HG03175 (cell line): ENCODE data around the gene MIA2.
A peak's percentile ranks its signal among the peaks of the same experiment; 100 is the strongest.
"Not testable (repeated sequence)": the region's sequence is repeated elsewhere in the genome, so short reads cannot be mapped to it uniquely, and the experiment has no call there.

Experiments used
- ATAC-seq: cut with Tn5 transposase; IDR thresholded peaks from one replicate; pipeline ENCODE4 v1.9.1; 2021; ENCODE audit warnings: mild to moderate bottlenecking, moderate library complexity; ENCODE audit not compliant: unreplicated experiment

Gene MIA2, protein sequence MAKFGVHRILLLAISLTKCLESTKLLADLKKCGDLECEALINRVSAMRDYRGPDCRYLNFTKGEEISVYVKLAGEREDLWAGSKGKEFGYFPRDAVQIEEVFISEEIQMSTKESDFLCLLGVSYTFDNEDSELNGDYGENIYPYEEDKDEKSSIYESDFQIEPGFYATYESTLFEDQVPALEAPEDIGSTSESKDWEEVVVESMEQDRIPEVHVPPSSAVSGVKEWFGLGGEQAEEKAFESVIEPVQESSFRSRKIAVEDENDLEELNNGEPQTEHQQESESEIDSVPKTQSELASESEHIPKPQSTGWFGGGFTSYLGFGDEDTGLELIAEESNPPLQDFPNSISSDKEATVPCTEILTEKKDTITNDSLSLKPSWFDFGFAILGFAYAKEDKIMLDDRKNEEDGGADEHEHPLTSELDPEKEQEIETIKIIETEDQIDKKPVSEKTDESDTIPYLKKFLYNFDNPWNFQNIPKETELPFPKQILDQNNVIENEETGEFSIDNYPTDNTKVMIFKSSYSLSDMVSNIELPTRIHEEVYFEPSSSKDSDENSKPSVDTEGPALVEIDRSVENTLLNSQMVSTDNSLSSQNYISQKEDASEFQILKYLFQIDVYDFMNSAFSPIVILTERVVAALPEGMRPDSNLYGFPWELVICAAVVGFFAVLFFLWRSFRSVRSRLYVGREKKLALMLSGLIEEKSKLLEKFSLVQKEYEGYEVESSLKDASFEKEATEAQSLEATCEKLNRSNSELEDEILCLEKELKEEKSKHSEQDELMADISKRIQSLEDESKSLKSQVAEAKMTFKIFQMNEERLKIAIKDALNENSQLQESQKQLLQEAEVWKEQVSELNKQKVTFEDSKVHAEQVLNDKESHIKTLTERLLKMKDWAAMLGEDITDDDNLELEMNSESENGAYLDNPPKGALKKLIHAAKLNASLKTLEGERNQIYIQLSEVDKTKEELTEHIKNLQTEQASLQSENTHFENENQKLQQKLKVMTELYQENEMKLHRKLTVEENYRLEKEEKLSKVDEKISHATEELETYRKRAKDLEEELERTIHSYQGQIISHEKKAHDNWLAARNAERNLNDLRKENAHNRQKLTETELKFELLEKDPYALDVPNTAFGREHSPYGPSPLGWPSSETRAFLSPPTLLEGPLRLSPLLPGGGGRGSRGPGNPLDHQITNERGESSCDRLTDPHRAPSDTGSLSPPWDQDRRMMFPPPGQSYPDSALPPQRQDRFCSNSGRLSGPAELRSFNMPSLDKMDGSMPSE (N-terminal part only)

DNA sequence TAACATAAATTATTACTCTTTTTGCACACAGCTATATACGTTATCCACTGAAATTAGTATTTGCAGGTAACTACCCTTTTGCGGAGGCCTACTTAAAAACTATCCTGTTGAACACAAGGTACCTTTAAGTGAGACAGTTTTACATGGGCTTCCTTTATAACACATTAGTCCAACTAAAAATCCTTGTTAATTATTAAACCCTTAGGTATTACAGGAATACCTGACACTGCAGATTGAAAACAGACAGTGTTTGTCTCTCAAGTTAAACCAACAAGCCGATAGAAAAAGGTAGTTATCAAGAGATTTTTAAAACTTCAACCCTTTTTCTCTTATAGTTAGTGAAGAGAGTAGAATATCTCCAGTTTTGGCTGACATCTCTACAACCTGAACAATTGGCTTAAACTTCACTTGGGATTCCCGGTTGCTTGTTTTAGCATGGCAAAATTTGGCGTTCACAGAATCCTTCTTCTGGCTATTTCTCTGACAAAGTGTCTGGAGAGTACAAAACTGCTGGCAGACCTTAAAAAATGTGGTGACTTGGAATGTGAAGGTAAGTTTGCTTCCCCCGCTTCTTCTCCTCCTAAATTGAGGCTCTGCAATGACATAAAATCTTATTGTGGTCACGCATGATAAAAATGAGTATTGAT lies at the start of gene MIA2:
MIA2 (plus strand) TSS at position 236 of the 647 bp plus-strand sequence; CDS start at position 436, 200 bp downstream.
- ATAC-seq: no peak

DNA sequence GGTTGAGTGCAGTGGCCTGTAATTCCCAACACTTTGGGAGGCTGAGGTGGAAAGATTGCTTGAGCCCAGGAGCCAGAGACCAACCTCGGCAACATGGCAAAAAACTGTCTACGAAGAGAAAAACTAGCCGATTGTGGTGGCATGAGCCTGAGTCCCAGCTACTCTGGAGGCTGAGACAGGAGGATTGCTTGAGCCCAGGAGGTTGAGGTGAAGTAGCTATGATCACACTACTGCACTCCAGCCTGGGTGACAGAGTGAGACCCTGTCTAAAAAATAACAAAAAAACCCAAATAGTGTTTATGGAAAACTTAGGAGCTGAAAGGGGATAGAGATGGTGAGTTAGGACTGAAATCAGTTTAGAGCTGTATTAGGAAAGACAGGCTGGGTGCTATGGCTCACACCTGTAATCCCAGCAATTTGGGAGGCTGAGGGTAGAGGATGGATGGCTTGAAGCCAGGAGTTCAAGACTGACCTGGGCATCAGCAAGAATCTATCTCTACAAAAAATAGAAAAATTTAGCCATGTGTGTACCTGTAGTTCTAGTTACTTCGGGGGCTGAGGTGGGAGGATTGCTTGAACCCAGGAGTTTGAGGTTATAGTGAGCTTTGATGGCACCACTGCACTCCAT lies 49.0 kb upstream of the MIA2 start:
- ATAC-seq: no peak

DNA sequence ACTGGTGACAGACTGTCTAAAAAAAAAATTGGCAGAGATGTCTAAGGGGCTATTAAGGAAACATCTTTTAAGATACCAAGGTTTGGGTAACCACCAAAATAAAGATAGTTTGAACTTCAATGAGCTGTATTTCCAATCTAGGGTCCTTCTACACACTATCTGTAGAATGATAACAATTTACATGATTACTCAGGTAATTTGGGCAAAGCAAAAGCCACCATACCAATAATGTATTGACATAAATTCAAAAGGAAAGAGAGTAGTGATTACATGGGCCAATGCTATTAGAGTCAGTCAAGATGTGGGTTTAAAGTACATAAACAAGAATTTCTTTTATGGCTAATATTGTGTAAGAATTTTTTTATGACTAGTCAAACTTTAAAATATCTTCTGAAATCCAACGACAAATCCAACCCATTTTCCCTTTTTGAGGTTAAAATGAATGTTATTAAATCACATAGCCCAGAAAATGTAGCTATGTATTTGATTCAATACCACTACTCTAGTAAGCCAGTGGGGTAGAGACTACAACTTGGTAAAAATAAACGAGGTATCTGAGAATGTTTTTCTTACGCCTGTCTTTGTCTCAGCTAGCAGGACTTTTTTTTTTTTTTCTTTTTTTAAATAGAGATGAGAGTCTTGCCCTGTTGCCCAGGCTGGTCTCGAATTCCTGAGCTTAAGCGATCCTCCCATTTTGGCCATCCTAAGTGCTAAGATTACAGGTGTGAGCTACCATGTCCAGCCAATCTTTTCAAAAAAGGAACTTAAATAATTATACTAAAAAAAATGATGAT lies 48.3 kb upstream of the MIA2 start:
- no peak for ATAC-seq

DNA sequence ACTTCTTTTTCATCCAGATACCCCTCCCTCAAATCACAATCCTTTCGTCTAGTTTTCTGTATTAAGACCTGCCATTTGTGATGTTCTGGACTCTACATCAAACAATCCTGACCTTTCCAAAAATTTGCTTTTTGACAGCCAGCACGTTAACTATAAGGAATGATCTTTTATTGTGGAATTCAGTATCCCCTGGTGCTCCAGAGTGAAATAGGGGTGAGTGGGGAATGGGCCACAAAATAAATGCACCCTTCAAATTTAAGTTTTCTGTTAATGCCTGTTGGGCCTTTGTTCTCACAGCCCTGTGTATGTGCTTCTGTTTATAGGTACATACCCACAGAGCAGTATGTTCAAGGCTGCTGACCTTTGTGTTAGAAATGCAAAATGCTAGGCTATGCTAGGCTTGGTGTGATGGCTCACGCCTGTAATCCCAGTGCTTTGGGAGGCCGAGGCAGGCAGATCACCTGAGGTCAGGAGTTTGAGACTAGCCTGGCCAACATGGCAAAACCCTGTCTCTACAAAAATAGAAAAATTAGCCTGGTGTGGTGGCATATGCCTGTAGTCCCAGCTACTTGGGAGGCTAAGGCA lies 46.7 kb upstream of the MIA2 start:
- no peak for ATAC-seq

DNA sequence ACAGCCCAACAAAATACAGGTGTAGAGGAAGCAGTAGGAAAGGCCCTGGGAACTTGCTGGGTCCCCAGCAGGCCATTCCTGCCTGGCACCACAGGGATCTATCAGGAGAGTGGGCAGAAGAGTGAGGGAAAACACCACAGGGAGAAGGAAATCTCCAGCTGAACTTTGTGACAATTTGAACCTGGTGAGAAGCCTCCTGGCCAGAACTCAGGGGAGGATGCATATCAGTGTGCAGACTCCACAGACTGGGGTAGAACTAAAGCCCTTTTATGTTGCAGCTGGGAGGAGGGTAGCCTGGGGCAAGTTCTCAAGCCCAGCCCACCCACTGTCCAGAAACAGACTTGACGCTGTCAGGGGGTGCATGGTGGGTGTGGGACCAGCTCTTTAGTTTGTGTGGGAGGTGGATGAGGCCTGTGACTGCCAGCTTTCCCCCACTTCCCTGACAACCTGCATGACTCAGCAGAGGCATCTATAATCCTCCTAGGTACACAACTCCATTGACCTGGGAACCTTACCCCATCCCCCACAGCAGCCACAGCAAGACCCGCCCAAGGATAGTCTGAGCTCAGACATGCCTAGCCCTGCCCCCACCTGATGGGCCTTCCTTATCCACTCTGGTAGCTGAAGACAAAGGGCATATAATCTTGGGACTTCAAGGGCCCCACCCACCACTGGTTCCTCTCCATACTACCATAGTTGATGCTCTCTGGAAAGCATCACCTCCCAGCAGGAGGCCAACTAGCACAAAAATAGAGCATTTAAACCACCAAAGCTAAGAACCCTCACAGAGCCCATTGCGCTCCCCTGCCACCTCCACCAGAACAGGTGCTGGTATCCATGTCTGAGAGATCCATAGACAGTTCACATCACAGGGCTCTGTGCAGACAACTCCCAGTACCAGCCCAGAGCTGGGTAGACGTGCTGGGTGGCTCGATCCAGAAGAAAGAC lies 29.8 kb upstream of the MIA2 start:
- ATAC-seq: no peak

DNA sequence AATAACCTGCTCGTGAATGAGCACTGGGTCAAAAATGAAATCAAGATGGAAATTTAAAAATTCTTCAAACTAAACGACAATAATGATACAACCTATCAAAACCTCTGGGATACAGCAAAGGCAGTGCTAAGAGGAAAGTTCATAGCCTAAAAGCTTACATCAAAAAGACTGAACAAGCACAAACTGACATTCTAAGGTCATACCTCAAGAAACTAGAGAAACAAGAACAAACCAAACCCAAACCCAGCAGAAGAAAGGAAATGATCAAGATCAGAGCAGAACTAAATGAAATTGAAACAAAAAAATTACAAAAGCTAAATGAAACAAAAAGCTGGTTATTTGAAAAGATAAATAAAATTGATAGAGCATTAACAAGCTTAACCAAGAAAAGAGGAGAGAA lies 26.3 kb upstream of the MIA2 start:
- ATAC-seq: not testable (repeated sequence)

DNA sequence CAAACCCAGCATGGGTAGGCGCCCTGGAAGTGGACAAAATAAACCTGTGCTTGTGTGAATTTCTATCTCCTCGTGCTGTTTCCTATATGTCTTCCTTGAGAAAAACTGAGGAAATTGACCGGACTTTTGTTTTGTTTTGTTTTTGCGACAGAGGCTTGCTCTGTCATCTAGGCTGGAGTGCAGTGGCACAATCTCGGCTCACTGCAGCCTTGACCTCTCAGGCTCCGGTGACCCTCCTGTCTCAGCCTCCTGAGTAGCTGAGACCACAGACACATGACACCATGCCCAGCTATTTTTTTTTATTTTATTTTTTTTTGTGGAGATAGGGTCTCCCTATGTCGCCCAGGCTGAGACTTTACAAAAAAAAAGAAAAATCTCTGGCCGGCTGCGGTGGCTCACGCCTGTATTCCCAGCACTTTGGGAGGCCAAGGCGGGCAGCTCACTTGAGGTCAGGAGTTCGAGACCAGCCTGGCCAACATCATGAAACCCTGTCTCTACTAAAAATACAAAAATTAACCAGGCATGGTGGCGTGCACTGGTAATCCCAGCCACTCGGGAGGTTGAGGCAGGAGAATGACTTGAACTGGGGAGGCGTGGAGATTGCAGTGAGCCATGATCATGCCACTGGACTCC lies 22.5 kb upstream of the MIA2 start:
- no peak for ATAC-seq

DNA sequence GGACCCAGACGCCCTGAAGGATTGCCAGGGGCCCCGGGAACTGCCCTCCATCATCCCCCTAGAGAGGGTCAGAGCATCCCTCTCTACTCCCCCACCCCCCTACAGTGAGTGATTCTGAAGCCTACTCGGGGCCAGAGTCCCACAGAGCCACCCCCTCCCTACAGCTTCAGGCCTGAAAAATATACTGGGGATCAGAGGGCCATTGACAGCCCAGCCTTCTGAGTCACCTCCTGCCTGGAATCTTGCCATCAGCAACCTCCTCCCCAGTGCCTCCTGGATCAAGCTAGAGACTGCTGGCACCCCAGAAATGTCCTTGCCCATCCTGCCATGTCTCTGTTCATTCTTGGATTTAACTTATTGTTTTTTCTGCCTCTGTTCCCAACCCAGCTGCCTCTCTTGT lies 21.7 kb upstream of the MIA2 start:
- no peak for ATAC-seq

DNA sequence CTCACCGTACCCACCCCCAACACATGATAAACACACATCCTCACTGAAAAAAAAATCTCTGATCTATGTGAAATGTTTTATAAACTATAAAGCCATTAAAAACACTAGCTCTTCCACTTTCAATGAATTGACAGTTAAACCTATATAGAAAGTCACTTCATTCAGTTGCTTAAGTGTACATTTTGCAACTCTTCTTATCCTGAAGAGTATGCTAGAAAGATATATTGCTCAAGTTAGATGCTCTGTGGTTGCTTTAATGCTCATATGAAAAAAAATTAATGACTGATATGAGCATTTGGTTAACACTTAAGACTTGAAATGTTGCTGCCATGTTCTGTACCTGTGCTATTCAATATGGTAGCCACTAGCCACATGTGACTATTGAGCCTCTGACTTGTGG lies 21.0 kb upstream of the MIA2 start:
- no peak for ATAC-seq

DNA sequence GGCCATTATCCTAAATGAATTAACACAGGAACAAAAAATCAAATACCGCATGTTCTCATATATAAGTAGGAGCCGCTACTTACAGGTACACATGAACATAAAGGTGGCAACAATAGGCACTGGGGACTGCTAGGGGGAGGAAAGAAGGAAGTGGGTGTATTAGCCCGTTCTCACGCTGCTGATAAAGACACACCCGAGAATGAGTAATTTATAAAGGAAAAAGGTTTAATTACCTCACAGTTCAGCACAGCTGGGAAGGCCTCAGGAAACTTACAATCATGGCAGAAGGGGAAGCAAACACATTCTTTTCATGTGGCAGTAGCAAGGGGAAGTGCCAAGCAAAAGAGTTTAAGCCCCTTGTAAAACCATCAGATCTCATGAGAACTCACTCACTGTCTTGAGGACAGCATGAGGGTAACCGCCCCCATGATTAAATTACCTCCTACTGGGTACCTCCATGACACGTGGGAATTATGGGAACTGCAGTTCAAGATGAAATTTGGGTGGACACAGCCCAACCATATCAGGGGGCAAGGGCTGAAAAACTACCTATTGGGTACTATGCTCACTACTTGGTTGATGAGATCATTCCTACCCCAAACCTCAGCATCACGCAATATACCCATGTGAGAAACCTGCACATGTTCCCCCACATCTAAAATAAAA lies 16.4 kb upstream of the MIA2 start:
- no peak for ATAC-seq

DNA sequence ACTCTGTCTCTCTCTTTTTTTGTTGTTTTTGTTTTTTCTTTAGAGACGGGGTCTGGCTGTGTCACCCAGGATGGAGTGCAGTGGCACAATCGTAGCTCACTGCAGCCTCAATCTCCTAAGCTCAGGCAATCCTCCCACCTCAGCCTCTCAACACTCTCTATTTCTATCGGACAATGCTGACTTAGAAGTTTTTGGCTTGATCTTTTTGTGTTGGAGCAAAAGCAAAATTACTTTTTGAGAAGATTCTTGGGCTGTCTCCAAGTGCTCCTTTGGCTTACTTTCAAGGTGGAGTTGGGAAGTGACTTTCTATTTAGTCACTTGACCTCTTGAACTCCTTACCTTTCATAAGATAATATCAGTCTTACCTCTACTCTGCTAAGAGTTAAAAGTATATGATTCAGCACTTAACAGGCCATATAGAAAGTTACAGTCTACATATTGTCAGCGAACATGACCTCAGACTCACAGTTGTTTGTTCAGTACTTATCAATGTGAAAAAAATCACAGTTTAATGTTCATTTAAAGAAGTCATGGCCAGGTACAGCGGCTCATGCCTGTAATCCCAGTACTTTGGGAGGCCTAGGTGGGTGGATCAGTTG lies 15.4 kb upstream of the MIA2 start:
- no peak for ATAC-seq

DNA sequence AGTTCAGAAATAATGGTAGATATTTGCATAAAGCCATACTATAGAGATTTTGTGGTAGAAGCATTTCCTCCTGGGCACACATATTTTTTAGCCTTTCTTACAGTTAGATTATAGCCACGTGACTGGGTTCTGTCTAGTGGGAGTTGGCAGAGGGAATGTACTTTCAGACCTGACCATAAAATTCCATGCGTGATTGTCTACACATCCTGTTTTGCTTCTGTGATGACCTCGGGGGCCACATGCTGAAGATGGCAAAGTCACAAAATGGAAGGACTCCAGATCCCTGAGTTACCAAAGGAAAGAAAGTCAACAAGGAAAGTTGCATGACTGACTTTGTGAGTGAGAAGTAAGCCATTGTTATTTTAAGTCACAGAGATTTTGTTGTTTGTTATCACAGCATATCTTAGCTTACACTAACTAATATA lies 14.6 kb upstream of the MIA2 start:
- ATAC-seq: peak; percentile 45

DNA sequence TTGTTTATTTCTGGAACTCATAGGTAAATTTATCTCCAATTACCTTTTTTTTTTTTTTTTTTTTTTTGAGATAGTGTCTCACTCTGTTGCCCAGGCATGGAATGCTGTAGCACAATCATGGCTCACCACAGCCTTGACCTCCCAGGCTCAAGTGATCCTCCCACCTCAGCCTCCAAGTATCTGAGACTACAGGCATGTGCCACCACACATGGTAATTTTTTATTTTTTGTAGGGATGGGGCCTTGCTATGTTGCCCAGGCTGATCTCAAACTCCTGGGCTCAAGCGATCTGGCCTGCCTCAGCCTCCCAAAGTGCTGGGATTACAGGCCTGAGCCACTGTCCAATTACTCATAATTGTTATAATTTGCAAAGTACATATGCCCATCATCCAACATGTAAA lies 13.2 kb upstream of the MIA2 start:
- ATAC-seq: not testable (repeated sequence)

DNA sequence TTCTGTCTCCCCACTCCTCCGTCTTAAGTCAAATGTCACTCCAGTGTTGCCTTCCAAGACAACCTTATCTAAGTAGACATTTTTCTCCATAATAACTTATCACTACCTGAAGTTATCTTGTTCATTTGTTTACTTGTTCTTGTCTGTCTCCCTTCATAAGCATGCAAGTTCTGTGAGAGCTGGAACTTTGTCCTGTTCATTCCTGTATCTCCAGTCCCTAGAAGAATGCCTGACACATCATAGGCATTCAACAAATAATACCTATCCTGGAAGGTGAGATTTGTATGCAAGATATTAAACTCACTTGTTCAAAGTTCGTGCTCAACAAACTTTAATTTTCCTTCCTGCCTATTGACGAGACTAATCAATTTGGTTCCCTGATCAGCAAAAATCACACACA lies 5.7 kb upstream of the MIA2 start:
- ATAC-seq: no peak

DNA sequence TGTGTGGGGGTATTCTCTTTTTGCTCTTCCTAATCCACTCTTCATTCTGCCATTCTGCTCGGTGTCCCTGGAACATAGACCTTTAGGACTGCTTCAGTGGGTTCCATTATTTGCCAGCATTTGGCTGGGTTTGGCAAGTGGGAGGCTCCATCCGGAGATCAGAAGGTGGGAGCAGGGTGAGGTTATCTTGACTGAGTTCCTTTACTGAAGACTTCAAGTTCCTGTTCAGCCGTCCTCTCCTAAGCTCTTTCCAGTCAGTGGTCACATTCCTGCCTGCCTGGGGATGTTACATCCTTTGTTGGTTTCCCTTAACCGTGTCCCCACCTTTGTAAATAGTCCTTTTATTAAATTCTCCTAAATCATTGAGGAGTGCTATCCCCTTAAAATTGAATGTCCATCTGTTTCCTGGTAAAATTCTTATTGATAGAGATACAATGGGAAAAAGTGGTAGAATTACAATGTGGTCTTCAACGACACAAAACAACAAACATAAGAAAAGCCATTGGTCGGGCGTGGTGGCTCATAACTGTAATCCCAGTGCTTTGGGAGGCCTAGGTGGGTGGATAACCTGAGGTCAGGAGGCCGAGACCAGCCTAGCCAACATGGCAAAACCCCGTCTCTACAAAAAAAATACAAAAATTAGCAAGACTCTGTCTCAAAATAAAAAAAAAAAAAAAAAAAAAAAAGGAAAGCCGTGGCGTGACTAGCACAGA lies 5.0 kb upstream of the MIA2 start:
- no peak for ATAC-seq

DNA sequence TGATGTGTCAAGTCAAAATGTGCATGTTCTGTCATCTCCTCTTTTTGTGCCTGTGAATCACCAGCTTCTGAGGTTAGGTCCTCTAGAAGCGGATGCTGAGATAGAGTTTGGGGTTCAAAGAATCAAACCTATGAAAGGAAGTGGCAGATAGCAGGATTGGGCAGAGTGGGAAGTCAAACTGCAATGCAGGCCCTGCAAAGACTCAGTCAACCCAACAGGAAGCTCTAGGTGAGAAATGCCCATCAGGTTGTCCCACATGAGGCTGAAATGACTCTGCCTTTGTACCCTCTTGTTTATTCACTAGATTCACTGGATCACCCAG lies 4.5 kb upstream of the MIA2 start:
- ATAC-seq: no peak
